HG02571 (cell line): ENCODE data around the gene SVOPL.

Source experiments
- ATAC-seq: cut with Tn5 transposase; IDR thresholded peaks from one replicate; pipeline ENCODE4 v1.9.1; 2021; ENCODE audit warnings: mild to moderate bottlenecking, moderate library complexity; ENCODE audit not compliant: unreplicated experiment

The SVOPL gene

DNA sequence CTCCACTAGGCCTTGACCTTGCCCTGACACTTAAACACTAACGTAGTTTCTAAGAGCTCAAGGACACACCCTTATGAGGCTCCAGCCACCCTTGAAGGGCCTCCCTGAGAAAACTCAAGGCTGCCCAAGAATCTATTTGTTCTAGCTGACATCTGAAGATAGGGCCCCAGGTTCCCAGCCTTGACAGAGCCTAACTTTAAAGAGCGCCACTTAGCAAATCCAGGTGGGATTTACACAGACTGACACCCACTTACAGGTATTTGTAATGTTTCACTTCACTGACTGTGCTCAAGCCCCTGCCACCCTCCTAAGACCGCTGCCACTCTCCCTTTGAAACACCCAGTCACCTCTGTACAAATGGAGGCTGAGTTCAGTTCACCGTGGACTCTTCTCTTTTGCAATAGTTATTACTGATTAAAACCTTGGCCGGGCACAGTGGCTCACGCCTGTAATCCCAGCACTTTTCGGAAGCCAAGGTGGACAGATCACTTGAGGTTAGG lies 90.4 kb downstream of the SVOPL start:
- no peak for ATAC-seq

GRCh38 chr7:138608275-138608674 lies 92.9 kb downstream of the SVOPL start:
- ATAC-seq: peak; percentile 58

- ATAC-seq: no peak
Observed at GRCh38 chr7:138607216-138608126, 93.7 kb downstream of the SVOPL start.

GRCh38 chr7:138606236-138606635 lies 94.9 kb downstream of the SVOPL start:
- ATAC-seq: no peak

GRCh38 chr7:138603549-138604318 lies 97.4 kb downstream of the SVOPL start:
- no peak for ATAC-seq

GRCh38 chr7:138602451-138602850 lies 98.7 kb downstream of the SVOPL start:
- ATAC-seq: no peak

DNA sequence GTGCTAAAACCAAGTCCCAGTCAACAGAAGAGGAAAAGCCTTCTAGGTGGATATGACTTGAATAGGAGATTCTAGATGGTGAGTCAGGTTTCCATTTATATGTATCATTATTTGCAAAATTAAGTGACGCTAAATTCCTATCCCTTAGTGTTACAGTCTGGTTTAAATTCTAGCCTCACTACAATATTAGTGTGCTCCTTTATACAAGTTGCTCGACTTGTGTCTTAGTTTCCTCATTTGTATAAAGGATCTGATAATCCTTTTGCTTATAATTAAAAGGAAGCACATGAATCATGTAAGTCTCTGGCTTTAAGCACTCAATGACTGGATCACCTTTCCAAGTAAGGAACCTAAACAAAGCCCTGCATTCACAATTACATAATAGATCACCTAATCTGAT lies 105.7 kb downstream of the SVOPL start:
- no peak for ATAC-seq

GRCh38 chr7:138590154-138590553 lies 111.0 kb downstream of the SVOPL start:
- no peak for ATAC-seq

GRCh38 chr7:138588986-138589385 lies 112.2 kb downstream of the SVOPL start:
- no peak for ATAC-seq

DNA sequence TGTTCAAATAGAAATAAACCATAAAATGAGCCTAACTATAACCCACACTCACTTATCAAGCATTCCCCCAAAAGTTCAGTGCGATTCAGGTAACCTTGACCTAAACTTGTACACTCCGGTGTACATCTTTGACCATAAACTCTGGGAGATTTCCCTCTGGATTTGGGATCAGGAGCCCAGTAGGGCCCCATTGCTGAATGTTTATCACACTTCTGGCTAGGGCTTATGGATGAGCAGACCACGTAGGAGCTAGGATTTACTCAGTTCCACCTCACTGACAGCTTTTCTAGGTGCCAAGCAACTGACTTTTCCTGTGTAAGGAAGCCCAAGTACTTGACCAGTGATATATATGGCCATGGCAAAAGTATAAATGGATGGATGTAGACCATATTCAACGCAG lies 113.7 kb downstream of the SVOPL start:
- ATAC-seq: no peak

DNA sequence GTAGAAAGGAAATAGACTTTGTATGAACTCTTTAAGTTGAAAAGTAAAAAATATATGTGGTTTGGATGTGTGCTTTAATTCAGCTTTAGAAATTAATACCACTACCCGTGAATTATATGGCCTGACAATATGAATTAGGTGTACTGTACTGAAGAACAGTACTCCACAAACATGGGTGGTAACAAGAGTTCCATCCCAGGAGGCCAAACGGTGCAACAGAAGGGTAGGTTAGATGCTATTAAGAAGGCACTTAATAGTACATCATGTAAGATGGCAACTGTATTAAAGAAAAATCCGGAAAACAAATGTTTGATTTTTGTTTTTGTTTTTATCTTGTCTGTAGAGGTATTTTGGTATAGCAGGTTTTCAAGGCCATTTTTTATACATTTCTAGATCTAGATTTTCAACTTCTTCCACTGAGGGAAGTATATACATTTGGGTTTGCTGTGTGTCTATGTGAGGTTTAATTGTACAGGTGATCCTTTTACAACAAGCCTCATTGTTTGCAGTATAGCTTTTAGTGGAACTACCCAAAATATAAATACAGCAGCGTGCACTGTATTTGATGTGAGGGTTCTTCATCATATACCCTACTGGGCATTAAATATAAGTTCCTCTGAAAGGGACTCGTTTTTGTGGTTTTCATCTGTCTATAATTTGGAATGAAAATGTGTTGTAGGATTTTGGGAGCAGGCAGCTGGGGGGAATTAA lies 115.7 kb downstream of the SVOPL start:
- ATAC-seq: no peak

- ATAC-seq: no peak
Observed at GRCh38 chr7:138584696-138585095, 116.5 kb downstream of the SVOPL start.

DNA sequence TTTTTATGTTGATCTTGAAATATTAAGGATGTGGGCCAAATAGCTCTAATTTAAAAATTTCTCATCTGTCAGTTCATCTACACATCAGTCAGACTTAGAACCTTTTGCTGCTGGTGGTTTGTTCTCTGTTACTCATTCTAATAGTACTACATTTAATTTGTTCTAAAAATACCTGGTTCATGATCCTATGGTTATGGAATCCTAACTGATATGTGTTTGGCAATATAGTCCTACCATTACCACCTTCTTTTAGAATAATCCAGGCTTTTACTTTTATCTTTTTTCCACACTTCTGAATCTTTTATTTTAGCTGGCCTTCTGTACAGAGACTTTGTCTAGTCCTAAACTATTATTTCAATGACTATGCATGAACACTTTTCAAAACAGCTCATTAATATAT lies 116.9 kb downstream of the SVOPL start:
- ATAC-seq: no peak

DNA sequence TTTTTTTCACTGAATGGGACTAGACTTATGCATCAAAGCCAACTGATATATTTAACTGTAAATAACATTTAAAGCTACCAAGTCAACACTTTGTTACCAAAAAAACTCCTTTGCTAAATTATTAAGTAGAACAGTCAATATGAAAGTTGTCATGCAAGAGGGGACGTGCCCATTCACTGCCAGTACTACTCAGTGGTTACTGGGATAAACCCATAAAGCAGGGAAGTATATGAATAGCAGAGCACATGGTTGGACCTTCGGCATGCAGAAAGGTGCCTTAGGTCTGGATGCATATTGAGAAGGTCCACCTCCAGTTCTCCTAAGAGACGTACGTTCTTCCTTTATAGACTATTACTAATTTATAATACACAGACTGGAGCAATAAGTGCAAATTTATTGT lies 120.1 kb downstream of the SVOPL start:
- no peak for ATAC-seq

DNA sequence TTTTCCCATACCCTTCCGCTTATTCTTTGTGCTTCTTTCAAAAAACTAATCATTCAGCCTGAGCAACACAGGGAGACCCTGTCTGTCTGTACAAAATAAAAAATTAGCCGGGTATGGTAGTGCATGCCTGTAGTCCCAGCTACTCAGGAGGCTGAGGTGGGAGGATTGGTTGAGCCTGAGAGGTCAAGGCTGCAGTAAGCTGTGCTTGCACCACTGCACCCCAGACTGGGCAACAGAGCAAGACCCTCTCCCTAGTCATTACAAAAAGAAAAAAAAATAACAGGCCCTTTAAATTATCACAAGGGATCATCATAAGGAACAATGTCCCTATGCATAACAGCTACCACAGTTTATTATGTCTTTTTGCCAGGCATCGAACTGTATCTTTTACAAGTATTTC lies 121.5 kb downstream of the SVOPL start:
- no peak for ATAC-seq

DNA sequence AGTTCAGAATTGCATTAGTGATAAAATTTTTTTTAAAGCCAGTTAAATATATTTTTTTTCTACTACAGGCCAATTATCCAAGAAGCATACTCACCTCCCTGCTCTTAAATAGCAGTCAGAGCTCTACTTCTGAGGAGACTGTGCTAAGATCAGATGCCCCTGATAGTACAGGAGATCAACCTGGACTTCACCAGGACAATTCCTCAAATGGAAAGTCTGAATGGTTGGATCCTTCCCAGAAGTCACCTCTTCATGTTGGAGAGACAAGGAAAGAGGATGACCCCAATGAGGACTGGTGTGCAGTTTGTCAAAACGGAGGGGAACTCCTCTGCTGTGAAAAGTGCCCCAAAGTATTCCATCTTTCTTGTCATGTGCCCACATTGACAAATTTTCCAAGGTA lies 122.0 kb downstream of the SVOPL start:
- no peak for ATAC-seq

GRCh38 chr7:138575897-138576428 lies 125.2 kb downstream of the SVOPL start:
- ATAC-seq: no peak

DNA sequence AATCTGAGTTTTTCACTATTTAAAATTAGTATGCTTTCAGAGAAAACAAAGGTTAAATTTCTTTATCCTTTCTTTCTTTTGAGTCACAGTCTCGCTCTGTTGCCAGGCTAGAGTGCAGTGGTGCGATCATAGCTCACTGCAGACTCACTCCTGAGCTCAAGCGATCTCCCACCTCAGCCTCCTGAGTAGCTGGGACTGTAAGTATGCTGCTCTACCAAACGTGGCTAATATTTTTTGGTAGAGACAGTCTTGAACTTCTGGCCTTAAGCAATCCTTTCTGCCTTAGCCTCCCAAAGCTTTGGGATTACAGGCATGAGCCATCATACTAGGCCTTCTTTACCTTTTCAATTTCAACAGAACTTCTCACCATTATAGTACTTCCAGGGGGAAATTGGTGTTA lies 127.4 kb downstream of the SVOPL start:
- no peak for ATAC-seq

- no peak for ATAC-seq
Observed at GRCh38 chr7:138570715-138571114, 130.4 kb downstream of the SVOPL start.

DNA sequence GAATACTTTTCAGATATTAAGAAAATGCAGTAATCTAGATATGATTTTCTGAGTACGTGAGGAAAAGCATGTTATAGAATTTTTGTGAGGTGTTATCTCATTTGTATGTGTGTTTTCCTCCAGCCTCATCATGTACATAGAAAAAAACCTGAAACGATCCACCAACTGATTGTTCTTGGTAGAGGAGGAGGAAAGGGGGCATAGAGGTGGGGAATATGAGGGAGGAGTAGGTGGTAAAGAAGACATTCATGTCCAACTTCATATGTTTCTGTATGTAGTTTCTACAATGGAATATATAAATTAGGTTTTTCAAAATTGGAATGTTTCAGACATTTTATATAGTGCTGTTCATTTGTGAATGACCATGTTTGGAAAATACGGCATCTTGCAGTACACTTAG lies 131.7 kb downstream of the SVOPL start:
- ATAC-seq: no peak

GRCh38 chr7:138568655-138569054 lies 132.5 kb downstream of the SVOPL start:
- ATAC-seq: no peak
